ENCODE results near the gene DNAJC27.

DNA sequence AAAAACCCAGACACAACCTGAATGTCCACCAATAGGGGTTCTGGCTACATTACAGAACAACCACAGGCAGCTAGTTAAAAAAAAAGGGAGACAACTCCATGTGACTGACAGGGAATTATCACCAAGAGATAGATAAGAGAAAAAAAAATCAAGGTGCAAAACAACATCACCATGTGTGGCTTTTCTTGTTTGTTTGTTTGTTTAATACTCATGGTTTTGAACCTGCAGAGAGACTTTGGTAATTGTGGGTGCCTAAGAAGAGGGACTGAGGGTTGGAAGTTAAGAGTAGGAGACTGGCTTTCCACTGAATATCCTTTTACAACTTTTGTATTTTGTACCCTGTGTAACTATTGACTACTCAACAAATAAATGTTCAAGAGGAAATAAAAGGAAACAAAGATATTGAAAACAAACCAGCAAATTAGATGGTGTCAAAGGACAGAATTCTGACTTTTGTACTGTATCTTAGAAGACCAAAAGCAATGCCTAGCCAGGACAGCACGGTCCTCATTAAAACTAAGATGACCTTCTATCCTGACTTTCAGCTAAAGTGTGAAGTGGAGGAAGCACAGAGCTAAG lies 22.5 kb upstream of the DNAJC27 start:
- no peak for TF ChIP-seq SNRNP70 (IDR thresholded peaks at IDR 0.05; ENCODE audit: low read depth, low read length)
- no peak for TF ChIP-seq BRCA1 (CRISPR knock-in tag; IDR thresholded peaks at IDR 0.05)
- no peak for TF ChIP-seq ZNF670 (CRISPR knock-in tag; IDR thresholded peaks at IDR 0.05; ENCODE audit: borderline replicate concordance)
- no peak for TF ChIP-seq MAZ (IDR thresholded peaks at IDR 0.05; ENCODE audit: borderline replicate concordance, low read depth, low read length)
- no peak for TF ChIP-seq MAZ (CRISPR knock-in tag; IDR thresholded peaks at IDR 0.05; ENCODE audit: low read depth)
- no peak for TF ChIP-seq NR3C1 (CRISPR knock-in tag; IDR thresholded peaks at IDR 0.05)
- TF ChIP-seq, protein P1, sequence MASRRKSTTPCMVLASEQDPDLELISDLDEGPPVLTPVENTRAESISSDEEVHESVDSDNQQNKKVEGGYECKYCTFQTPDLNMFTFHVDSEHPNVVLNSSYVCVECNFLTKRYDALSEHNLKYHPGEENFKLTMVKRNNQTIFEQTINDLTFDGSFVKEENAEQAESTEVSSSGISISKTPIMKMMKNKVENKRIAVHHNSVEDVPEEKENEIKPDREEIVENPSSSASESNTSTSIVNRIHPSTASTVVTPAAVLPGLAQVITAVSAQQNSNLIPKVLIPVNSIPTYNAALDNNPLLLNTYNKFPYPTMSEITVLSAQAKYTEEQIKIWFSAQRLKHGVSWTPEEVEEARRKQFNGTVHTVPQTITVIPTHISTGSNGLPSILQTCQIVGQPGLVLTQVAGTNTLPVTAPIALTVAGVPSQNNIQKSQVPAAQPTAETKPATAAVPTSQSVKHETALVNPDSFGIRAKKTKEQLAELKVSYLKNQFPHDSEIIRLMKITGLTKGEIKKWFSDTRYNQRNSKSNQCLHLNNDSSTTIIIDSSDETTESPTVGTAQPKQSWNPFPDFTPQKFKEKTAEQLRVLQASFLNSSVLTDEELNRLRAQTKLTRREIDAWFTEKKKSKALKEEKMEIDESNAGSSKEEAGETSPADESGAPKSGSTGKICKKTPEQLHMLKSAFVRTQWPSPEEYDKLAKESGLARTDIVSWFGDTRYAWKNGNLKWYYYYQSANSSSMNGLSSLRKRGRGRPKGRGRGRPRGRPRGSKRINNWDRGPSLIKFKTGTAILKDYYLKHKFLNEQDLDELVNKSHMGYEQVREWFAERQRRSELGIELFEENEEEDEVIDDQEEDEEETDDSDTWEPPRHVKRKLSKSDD (CRISPR knock-in tag; IDR thresholded peaks at IDR 0.05; ENCODE audit: low read depth), result no peak
- TF ChIP-seq, protein P2, sequence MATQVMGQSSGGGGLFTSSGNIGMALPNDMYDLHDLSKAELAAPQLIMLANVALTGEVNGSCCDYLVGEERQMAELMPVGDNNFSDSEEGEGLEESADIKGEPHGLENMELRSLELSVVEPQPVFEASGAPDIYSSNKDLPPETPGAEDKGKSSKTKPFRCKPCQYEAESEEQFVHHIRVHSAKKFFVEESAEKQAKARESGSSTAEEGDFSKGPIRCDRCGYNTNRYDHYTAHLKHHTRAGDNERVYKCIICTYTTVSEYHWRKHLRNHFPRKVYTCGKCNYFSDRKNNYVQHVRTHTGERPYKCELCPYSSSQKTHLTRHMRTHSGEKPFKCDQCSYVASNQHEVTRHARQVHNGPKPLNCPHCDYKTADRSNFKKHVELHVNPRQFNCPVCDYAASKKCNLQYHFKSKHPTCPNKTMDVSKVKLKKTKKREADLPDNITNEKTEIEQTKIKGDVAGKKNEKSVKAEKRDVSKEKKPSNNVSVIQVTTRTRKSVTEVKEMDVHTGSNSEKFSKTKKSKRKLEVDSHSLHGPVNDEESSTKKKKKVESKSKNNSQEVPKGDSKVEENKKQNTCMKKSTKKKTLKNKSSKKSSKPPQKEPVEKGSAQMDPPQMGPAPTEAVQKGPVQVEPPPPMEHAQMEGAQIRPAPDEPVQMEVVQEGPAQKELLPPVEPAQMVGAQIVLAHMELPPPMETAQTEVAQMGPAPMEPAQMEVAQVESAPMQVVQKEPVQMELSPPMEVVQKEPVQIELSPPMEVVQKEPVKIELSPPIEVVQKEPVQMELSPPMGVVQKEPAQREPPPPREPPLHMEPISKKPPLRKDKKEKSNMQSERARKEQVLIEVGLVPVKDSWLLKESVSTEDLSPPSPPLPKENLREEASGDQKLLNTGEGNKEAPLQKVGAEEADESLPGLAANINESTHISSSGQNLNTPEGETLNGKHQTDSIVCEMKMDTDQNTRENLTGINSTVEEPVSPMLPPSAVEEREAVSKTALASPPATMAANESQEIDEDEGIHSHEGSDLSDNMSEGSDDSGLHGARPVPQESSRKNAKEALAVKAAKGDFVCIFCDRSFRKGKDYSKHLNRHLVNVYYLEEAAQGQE (IDR thresholded peaks at IDR 0.05; ENCODE audit: borderline replicate concordance in 1 of 2, low read depth in 1 of 2, low read length in 2 of 2), result no peak
